GM23248 (cell line): ENCODE results near the gene TNNC1.

ENCODE experiments used
- EZH2 ChIP-seq: fragments of 200-600 bp; sonication (generic); IDR thresholded peaks from 2 replicates; pipeline ENCODE4 v1.6.1; 2018; ENCODE audit warnings: antibody characterized with exemption, mild to moderate bottlenecking; ENCODE audit not compliant: insufficient read depth, poor library complexity, severe bottlenecking
- EZH2phosphoT487 ChIP-seq: fragments of 200-600 bp; sonication (generic); IDR thresholded peaks from 2 replicates; pipeline ENCODE4 v1.6.1; 2018; ENCODE audit warnings: antibody characterized with exemption, moderate library complexity, mild to moderate bottlenecking, low read depth; ENCODE audit not compliant: insufficient read depth

GRCh38 chr3:52440249-52440551 is 13.6 kb downstream of the TNNC1 start:
- no peak for TF ChIP-seq EZH2
- TF ChIP-seq EZH2phosphoT487: no peak
